H9 (cell line): ENCODE results near the gene SIX3. TPM values are rescaled to one million over a fixed set of nuclear protein-coding genes. Genes with fewer than 3 reads are reported as not detected.

Experiments used
- DNase-seq: peaks from one replicate; pipeline ENCODE4 v3.0.0-alpha.2; 2017
- H2AFZ ChIP-seq: one replicate; pipeline ENCODE4 v1.6.1; 2013; ENCODE audit warnings: mild to moderate bottlenecking, low read length, control low read depth, moderate library complexity
- H2AK5ac ChIP-seq: 2 replicates; pipeline ENCODE4 v1.6.1; 2013; ENCODE audit warnings: low read length, control low read depth, mixed read lengths; ENCODE audit not compliant: insufficient read length
- H2BK120ac ChIP-seq: one replicate; pipeline ENCODE4 v1.6.1; 2013; ENCODE audit warnings: low read depth, mild to moderate bottlenecking, low read length, control low read depth, inconsistent platforms; ENCODE audit not compliant: poor library complexity, severe bottlenecking
- H2BK12ac ChIP-seq: 2 replicates; pipeline ENCODE4 v1.6.1; 2013; ENCODE audit warnings: low read length, control low read depth, mixed read lengths, low read depth; ENCODE audit not compliant: insufficient read length
- H2BK15ac ChIP-seq: 2 replicates; pipeline ENCODE4 v1.6.1; 2013; ENCODE audit warnings: low read depth, low read length, control low read depth
- H2BK20ac ChIP-seq: one replicate; pipeline ENCODE4 v1.6.1; 2013; ENCODE audit warnings: low read depth, mild to moderate bottlenecking, low read length, control low read depth, inconsistent platforms; ENCODE audit not compliant: poor library complexity, severe bottlenecking
- H2BK5ac ChIP-seq: 2 replicates; pipeline ENCODE4 v1.6.1; 2013; ENCODE audit warnings: low read length, control low read depth, mixed read lengths; ENCODE audit not compliant: insufficient read length
- H3K14ac ChIP-seq: 2 replicates; pipeline ENCODE4 v1.6.1; 2013; ENCODE audit warnings: low read length, control low read depth; ENCODE audit not compliant: insufficient read depth
- H3K18ac ChIP-seq: 2 replicates; pipeline ENCODE4 v1.6.1; 2013; ENCODE audit warnings: low read depth, mild to moderate bottlenecking, mixed read lengths, low read length, control low read depth; ENCODE audit not compliant: insufficient read length
- H3K23ac ChIP-seq: 2 replicates; pipeline ENCODE4 v1.6.1; 2013; ENCODE audit warnings: low read length, control low read depth, mixed read lengths, low read depth; ENCODE audit not compliant: insufficient read length
- H3K23me2 ChIP-seq: 2 replicates; pipeline ENCODE4 v1.6.1; 2013; ENCODE audit warnings: low read depth, mild to moderate bottlenecking, mixed read lengths, low read length, control low read depth; ENCODE audit not compliant: insufficient read length, poor library complexity, severe bottlenecking
- H3K27ac ChIP-seq: 2 replicates; pipeline ENCODE4 v1.5.1; 2013; ENCODE audit warnings: low read length, control low read depth, mixed read lengths, low read depth; ENCODE audit not compliant: insufficient read length
- H3K27me3 ChIP-seq: 2 replicates; pipeline ENCODE4 v1.6.1; 2013; ENCODE audit warnings: low read length, control low read depth, inconsistent platforms; ENCODE audit not compliant: insufficient read depth
- H3K4ac ChIP-seq: 2 replicates; pipeline ENCODE4 v1.6.1; 2013; ENCODE audit warnings: low read depth, mild to moderate bottlenecking, control low read depth, inconsistent platforms, low read length, moderate library complexity
- H3K4me1 ChIP-seq: 2 replicates; pipeline ENCODE4 v1.6.1; 2013; ENCODE audit warnings: low read length, control low read depth, inconsistent platforms; ENCODE audit not compliant: insufficient read depth
- H3K4me2 ChIP-seq: 2 replicates; pipeline ENCODE4 v1.6.1; 2013; ENCODE audit warnings: low read length, control low read depth, mixed read lengths; ENCODE audit not compliant: insufficient read length, insufficient read depth
- H3K56ac ChIP-seq: 2 replicates; pipeline ENCODE4 v1.6.1; 2013; ENCODE audit warnings: low read depth, mild to moderate bottlenecking, mixed read lengths, low read length, control low read depth; ENCODE audit not compliant: insufficient read length
- H3K79me1 ChIP-seq: 2 replicates; pipeline ENCODE4 v1.6.1; 2013; ENCODE audit warnings: low read depth, mild to moderate bottlenecking, moderate library complexity, low read length, control low read depth, inconsistent platforms; ENCODE audit not compliant: insufficient read depth, poor library complexity, severe bottlenecking
- H3K79me2 ChIP-seq: 2 replicates; pipeline ENCODE4 v1.6.1; 2013; ENCODE audit warnings: low read length, control low read depth, inconsistent platforms; ENCODE audit not compliant: insufficient read depth
- H3K9ac ChIP-seq: 2 replicates; pipeline ENCODE4 v1.6.1; 2013; ENCODE audit warnings: low read length, control low read depth, mixed read lengths; ENCODE audit not compliant: insufficient read length; ENCODE audit errors: extremely low read depth
- H3K9me3 ChIP-seq: one replicate; pipeline ENCODE4 v1.6.1; 2013; ENCODE audit warnings: low read depth, low read length, inconsistent platforms; ENCODE audit not compliant: control insufficient read depth
- H3T11ph ChIP-seq: one replicate; pipeline ENCODE4 v1.6.1; 2013; ENCODE audit warnings: mild to moderate bottlenecking, low read length, control low read depth, inconsistent platforms
- H4K20me1 ChIP-seq: one replicate; pipeline ENCODE4 v1.6.1; 2013; ENCODE audit not compliant: control insufficient read depth, insufficient read length, insufficient read depth
- H4K5ac ChIP-seq: 2 replicates; pipeline ENCODE4 v1.6.1; 2013; ENCODE audit warnings: low read depth, mild to moderate bottlenecking, mixed read lengths, low read length, control low read depth; ENCODE audit not compliant: insufficient read length
- H4K8ac ChIP-seq: replicated peaks from 2 replicates; pipeline ENCODE4 v1.6.1; 2013; ENCODE audit warnings: low read length, control low read depth, mixed read lengths, low read depth; ENCODE audit not compliant: insufficient read length
- H4K91ac ChIP-seq: 2 replicates; pipeline ENCODE4 v1.6.1; 2013; ENCODE audit warnings: low read depth, mild to moderate bottlenecking, moderate library complexity, mixed read lengths, low read length, control low read depth; ENCODE audit not compliant: insufficient read length
- H3K27ac Mint-ChIP-seq, 3 experiments: 2 replicates in 2 of 3; 3 replicates in 1 of 3; pipeline ENCODE4 v1.8.0; 2020 to 2021; ENCODE audit warnings: mixed read lengths in 3 of 3, mild to moderate bottlenecking in 1 of 3, moderate library complexity in 1 of 3
- H3K27me3 Mint-ChIP-seq: 2 replicates; pipeline ENCODE4 v1.8.0; 2021; ENCODE audit warnings: low read depth, mild to moderate bottlenecking, moderate library complexity, mixed read lengths
- H3K36me3 Mint-ChIP-seq, 3 experiments: 2 replicates in 2 of 3; 3 replicates in 1 of 3; pipeline ENCODE4 v1.8.0; 2020 to 2021; ENCODE audit warnings: low read depth in 3 of 3, mixed read lengths in 3 of 3; ENCODE audit not compliant: insufficient read depth in 1 of 3
- H3K4me1 Mint-ChIP-seq, 2 experiments: 2 replicates each; pipeline ENCODE4 v1.8.0; 2020; ENCODE audit warnings: mixed read lengths in 2 of 2
- H3K4me3 Mint-ChIP-seq, 2 experiments: 2 replicates in 1 of 2; 3 replicates in 1 of 2; pipeline ENCODE4 v1.8.0; 2020 to 2021; ENCODE audit warnings: mild to moderate bottlenecking in 2 of 2, mixed read lengths in 2 of 2, moderate library complexity in 1 of 2
- H3K9me3 Mint-ChIP-seq, 2 experiments: 2 replicates in 1 of 2; 3 replicates in 1 of 2; pipeline ENCODE4 v1.8.0; 2020; ENCODE audit warnings: mild to moderate bottlenecking in 2 of 2, mixed read lengths in 2 of 2, moderate library complexity in 1 of 2
- WGBS: extraction: QIAGEN DNeasy Blood & Tissue Kit; methylation state at CpG from one replicate; pipeline ENCODE4 v1.1.7; 2013; ENCODE audit warnings: missing lambda C conversion rate, low lambda C conversion rate, mixed read lengths; ENCODE audit not compliant: insufficient read length; ENCODE audit errors: extremely low coverage; 5-methylcytosine and 5-hydroxymethylcytosine counted together
- total RNA-seq: library from RNA; stranded (reverse); gene quantifications from 2 replicates; pipeline ENCODE4 v1.2.1, GENCODE V29; 2021
- TF ChIP-seq, protein P1 (sequence below): fragments of 200-600 bp; sonication (generic); conservative IDR thresholded peaks from 3 replicates; pipeline ENCODE4 v1.8.0; 2021; ENCODE audit warnings: antibody characterized with exemption, mild to moderate bottlenecking

The SIX3 gene
- total RNA-seq, 1 experiment from 2014 or later, result 0.55 TPM

DNA sequence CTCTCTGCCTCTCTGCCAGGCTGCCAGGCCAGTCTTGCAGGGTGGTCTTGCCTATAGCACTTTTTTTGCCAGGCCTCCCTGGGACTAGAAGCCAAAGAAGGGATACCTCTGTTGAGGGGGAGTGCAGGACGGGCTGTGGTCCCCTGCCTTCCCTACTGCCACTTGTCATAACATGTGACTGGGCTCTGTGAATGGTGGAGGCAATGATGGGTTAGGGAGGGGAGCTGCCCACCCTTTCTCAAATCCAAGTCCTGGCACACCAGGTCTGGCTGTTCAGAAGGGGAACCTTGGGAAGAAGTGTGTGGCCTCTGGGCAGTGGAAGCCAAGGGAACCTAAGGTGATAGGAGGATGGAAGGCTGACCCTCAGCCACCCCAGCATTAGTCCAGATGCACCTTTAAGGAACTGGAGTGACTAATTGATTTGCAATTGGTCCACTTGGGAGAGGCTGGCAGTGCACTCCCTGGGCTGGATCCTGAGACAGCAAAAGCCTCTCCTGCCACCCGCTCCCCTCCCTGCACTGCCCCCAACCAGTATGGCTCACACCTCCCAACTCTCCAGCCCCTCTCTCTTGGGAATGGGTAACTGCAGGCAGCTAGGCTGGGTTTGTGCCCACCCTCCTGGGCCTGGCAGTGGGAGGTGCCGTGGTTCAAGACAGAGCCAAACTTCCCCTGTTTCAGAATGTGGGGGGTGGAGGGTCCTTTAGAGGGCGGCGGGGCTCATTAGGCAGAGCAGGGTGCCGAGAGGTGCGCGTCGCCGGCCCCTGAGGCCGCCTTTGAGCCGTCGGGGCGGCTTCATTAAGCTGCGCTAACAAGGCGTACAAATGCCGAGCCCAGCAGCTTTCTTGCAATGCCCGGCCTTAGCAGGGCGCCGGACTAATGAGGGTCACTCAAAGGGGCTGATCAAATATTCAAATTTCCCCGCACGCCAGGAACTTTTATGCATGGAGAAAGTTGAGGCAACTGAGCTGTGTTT is 4.5 kb upstream of the SIX3 start:
- no CpG with 5 or more reads among the region's 22 CpGs for WGBS
- no peaks in the 10 kb centered on the region for H3K79me1 ChIP-seq
- no peak overlapping the region for H4K91ac ChIP-seq
- peaks cover 0 to 3% of the 10 kb centered on the region in 2 experiments; a peak in 2 of 5 replicates for H3K9me3 Mint-ChIP-seq
- no peaks in the 10 kb centered on the region for H3K79me2 ChIP-seq
- H4K20me1 ChIP-seq, result peaks cover 6% of the 10 kb centered on the region
- H3K14ac ChIP-seq, result no peak overlapping the region
- no peak overlapping the region for H3K23ac ChIP-seq
- H3K23me2 ChIP-seq, result peaks cover 40% of the 10 kb centered on the region
- no peak overlapping the region for H3K9ac ChIP-seq
- H3K9me3 ChIP-seq, result no peaks in the 10 kb centered on the region
- TF ChIP-seq, protein P1, sequence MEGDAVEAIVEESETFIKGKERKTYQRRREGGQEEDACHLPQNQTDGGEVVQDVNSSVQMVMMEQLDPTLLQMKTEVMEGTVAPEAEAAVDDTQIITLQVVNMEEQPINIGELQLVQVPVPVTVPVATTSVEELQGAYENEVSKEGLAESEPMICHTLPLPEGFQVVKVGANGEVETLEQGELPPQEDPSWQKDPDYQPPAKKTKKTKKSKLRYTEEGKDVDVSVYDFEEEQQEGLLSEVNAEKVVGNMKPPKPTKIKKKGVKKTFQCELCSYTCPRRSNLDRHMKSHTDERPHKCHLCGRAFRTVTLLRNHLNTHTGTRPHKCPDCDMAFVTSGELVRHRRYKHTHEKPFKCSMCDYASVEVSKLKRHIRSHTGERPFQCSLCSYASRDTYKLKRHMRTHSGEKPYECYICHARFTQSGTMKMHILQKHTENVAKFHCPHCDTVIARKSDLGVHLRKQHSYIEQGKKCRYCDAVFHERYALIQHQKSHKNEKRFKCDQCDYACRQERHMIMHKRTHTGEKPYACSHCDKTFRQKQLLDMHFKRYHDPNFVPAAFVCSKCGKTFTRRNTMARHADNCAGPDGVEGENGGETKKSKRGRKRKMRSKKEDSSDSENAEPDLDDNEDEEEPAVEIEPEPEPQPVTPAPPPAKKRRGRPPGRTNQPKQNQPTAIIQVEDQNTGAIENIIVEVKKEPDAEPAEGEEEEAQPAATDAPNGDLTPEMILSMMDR, result no peak
- no peak overlapping the region for H2BK12ac ChIP-seq
- no peak overlapping the region for H2BK15ac ChIP-seq
- no peaks in the 10 kb centered on the region for H3K36me3 Mint-ChIP-seq
- no peak overlapping the region for H2AFZ ChIP-seq
- H3K27me3 ChIP-seq, result peaks cover 86% of the 10 kb centered on the region
- no peak overlapping the region for H2AK5ac ChIP-seq
- no peak overlapping the region for H3T11ph ChIP-seq
- peaks cover 53 to 67% of the 10 kb centered on the region in 2 experiments for H3K4me1 Mint-ChIP-seq
- no peak overlapping the region for H2BK20ac ChIP-seq
- DNase-seq, result peak; percentile 73
- H3K56ac ChIP-seq, result no peak overlapping the region
- peaks cover 99% of the 10 kb centered on the region for H3K27me3 Mint-ChIP-seq
- no peak overlapping the region for H4K5ac ChIP-seq
- no peak overlapping the region for H3K27ac ChIP-seq
- no peak overlapping the region for H3K18ac ChIP-seq
- H4K8ac ChIP-seq, result no peak overlapping the region
- no peak overlapping the region for H2BK5ac ChIP-seq
- peaks cover 6% of the 10 kb centered on the region for H3K4me1 ChIP-seq
- no peak overlapping the region for H3K4ac ChIP-seq
- peak overlapping the region; percentile 16 for H3K4me2 ChIP-seq
- peak overlapping the region; percentile 55 to 78 for H3K4me3 Mint-ChIP-seq
- no peak overlapping the region; a peak in 1 of 7 replicates for H3K27ac Mint-ChIP-seq
- H2BK120ac ChIP-seq, result no peak overlapping the region
